ENCODE results near the gene BDKRB2.

BDKRB2 gene

GRCh38 chr14:96201157-96201556 lies 3.5 kb upstream of the BDKRB2 start:
- no peak for DNase-seq

- DNase-seq, result no peak
Observed at GRCh38 chr14:96201965-96202364, 2.7 kb upstream of the BDKRB2 start.

GRCh38 chr14:96202441-96203094 lies 2.1 kb upstream of the BDKRB2 start:
- DNase-seq, result no peak

- no peak for DNase-seq
Observed at GRCh38 chr14:96203116-96203515, 1.5 kb upstream of the BDKRB2 start.

- no peak for DNase-seq
Observed at GRCh38 chr14:96203635-96204034, 1.0 kb upstream of the BDKRB2 start.

- no peak for DNase-seq
Observed at GRCh38 chr14:96205059-96205977, 679 bp downstream of the BDKRB2 start.

GRCh38 chr14:96205978-96206360 lies 1.3 kb downstream of the BDKRB2 start:
- DNase-seq, result no peak

- no peak for DNase-seq
Observed at GRCh38 chr14:96206461-96206860, 1.8 kb downstream of the BDKRB2 start.

GRCh38 chr14:96207686-96208085 lies 3.0 kb downstream of the BDKRB2 start:
- no peak for DNase-seq

- DNase-seq, result no peak
Observed at GRCh38 chr14:96208739-96209138, 4.1 kb downstream of the BDKRB2 start.

- no peak for DNase-seq
Observed at GRCh38 chr14:96212140-96212539, 7.5 kb downstream of the BDKRB2 start.

- DNase-seq, result no peak
Observed at GRCh38 chr14:96212896-96213295, 8.3 kb downstream of the BDKRB2 start.

GRCh38 chr14:96213871-96214465 lies 9.3 kb downstream of the BDKRB2 start:
- DNase-seq, result no peak

GRCh38 chr14:96214793-96215192 lies 10.2 kb downstream of the BDKRB2 start:
- DNase-seq, result no peak

- no peak for DNase-seq
Observed at GRCh38 chr14:96215452-96216244, 11.0 kb downstream of the BDKRB2 start.

- no peak for DNase-seq
Observed at GRCh38 chr14:96216627-96217026, 12.0 kb downstream of the BDKRB2 start.

- DNase-seq, result no peak
Observed at GRCh38 chr14:96217376-96217913, 12.8 kb downstream of the BDKRB2 start.

- DNase-seq, result no peak
Observed at GRCh38 chr14:96221109-96221650, 16.5 kb downstream of the BDKRB2 start.

- DNase-seq, result no peak
Observed at GRCh38 chr14:96221841-96222240, 17.2 kb downstream of the BDKRB2 start.

- no peak for DNase-seq
Observed at GRCh38 chr14:96224480-96225096, 19.9 kb downstream of the BDKRB2 start.

GRCh38 chr14:96225213-96225612 lies 20.6 kb downstream of the BDKRB2 start:
- no peak for DNase-seq

- DNase-seq, result no peak
Observed at GRCh38 chr14:96225745-96226151, 21.1 kb downstream of the BDKRB2 start.
